AG09319 (cell line): Measurements from ENCODE around the gene ATP6V1B1.

Experiments used
- DNase-seq: peaks from one replicate; pipeline ENCODE4 v3.0.0-alpha.2; 2010; ENCODE audit warnings: low read depth; ENCODE audit errors: extremely low read depth
- CTCF ChIP-seq: IDR thresholded peaks from 2 replicates; pipeline ENCODE4 v1.5.1; 2011; ENCODE audit warnings: low read depth, mild to moderate bottlenecking, inconsistent platforms, low read length, moderate library complexity

Gene ATP6V1B1

GRCh38 chr2:70935468-70936164 lies at the start of gene ATP6V1B1:
Gene ATP6V1B1, plus strand, starts transcription at chr2:70935900. Its CDS starts 55 bp downstream, at chr2:70935955.
- no peak for TF ChIP-seq CTCF
- DNase-seq, result no peak

- no peak for TF ChIP-seq CTCF
- no peak for DNase-seq
Measured at GRCh38 chr2:70886541-70886987, 49.1 kb upstream of the ATP6V1B1 start.

- no peak for DNase-seq
- no peak for TF ChIP-seq CTCF
Measured at GRCh38 chr2:70887208-70887549, 48.5 kb upstream of the ATP6V1B1 start.

- TF ChIP-seq CTCF, result no peak
- no peak for DNase-seq
Measured at GRCh38 chr2:70887550-70888246, 48.0 kb upstream of the ATP6V1B1 start.

GRCh38 chr2:70888366-70888922 lies 47.3 kb upstream of the ATP6V1B1 start:
- DNase-seq, result no peak
- no peak for TF ChIP-seq CTCF

GRCh38 chr2:70888923-70889715 lies 46.6 kb upstream of the ATP6V1B1 start:
- no peak for DNase-seq
- no peak for TF ChIP-seq CTCF
